SK-N-SH (cell line): ENCODE data around the gene CAPG. TPM values are rescaled to one million over a fixed set of nuclear protein-coding genes. Genes with fewer than 3 reads are reported as not detected.

ENCODE experiments used
- CTCF ChIA-PET: fragments of 300-600, 350-600 bp; formaldehyde crosslinking; extraction: SDS; loops from one replicate; lab custom pipeline; 2021; lab: Yijun Ruan, JAX
- POLR2A ChIA-PET: fragments of 350-600 bp; sonication (Branson Sonifier 250); formaldehyde crosslinking; extraction: SDS; loops from one replicate; lab custom pipeline; 2020; ENCODE audit warnings: antibody characterized with exemption, inconsistent platforms; lab: Yijun Ruan, JAX
- DNase-seq: peaks from one replicate; pipeline ENCODE4 v3.0.0; 2012
- H2AFZ ChIP-seq: fragments of 200-600 bp; sonication (generic); 2 replicates; pipeline ENCODE4 v1.8.1; 2016; ENCODE audit warnings: antibody characterized with exemption, mild to moderate bottlenecking, low read depth
- H3F3A ChIP-seq: fragments of 200-600 bp; sonication (generic); replicated peaks from 2 replicates; pipeline ENCODE3; 2016; ENCODE audit warnings: antibody characterized with exemption, mild to moderate bottlenecking; ENCODE audit not compliant: insufficient read depth
- H3K27ac ChIP-seq, 2 experiments: fragments of 200-500 bp in 1 of 2; fragments of 200-600 bp in 1 of 2; sonication (Bioruptor generic) in 1 of 2; sonication (generic), shearing (Covaris generic) in 1 of 2; 2 replicates each; pipeline versions ENCODE4 v1.5.1 to v1.6.1; 2014 to 2016; ENCODE audit warnings: low read depth in 2 of 2, inconsistent platforms in 1 of 2, low read length in 1 of 2, mild to moderate bottlenecking in 1 of 2, mixed read lengths in 1 of 2
- H3K27me3 ChIP-seq: fragments of 200-600 bp; sonication (generic), shearing (Covaris generic); 2 replicates; pipeline ENCODE4 v1.6.1; 2016; ENCODE audit warnings: mixed run types; ENCODE audit not compliant: insufficient read depth
- H3K36me3 ChIP-seq, 2 experiments: fragments of 200-500 bp in 1 of 2; fragments of 200-600 bp in 1 of 2; sonication (Bioruptor generic) in 1 of 2; sonication (generic) in 1 of 2; replicated peaks in 1 of 2; 2 replicates each; pipeline versions ENCODE3 to v1.5.1; 2014 to 2016; ENCODE audit warnings: low read length in 1 of 2, mild to moderate bottlenecking in 1 of 2; ENCODE audit not compliant: insufficient read depth in 2 of 2, control insufficient read depth in 1 of 2
- H3K4me1 ChIP-seq, 2 experiments: fragments of 200-500 bp in 1 of 2; fragments of 200-600 bp in 1 of 2; sonication (Bioruptor generic) in 1 of 2; sonication (generic), shearing (Covaris generic) in 1 of 2; 2 replicates each; pipeline versions ENCODE4 v1.5.1 to v1.6.1; 2014 to 2016; ENCODE audit warnings: low read depth in 1 of 2, low read length in 1 of 2, mixed run types in 1 of 2; ENCODE audit not compliant: insufficient read depth in 2 of 2, control insufficient read depth in 1 of 2
- H3K4me2 ChIP-seq: fragments of 200-600 bp; sonication (generic), shearing (Covaris generic); 2 replicates; pipeline ENCODE4 v1.6.1; 2017; ENCODE audit warnings: mixed run types
- H3K4me3 ChIP-seq, 2 experiments: fragments of 200-500 bp in 1 of 2; fragments of 200-600 bp in 1 of 2; sonication (Bioruptor generic) in 1 of 2; sonication (generic), shearing (Covaris generic) in 1 of 2; 2 replicates each; pipeline versions ENCODE4 v1.5.1 to v1.8.1; 2014 to 2016; ENCODE audit warnings: low read depth in 2 of 2, inconsistent platforms in 1 of 2, low read length in 1 of 2, mild to moderate bottlenecking in 1 of 2, mixed read lengths in 1 of 2, moderate library complexity in 1 of 2
- H3K79me2 ChIP-seq: fragments of 200-600 bp; sonication (generic); 2 replicates; pipeline ENCODE4 v1.8.1; 2017; ENCODE audit warnings: mild to moderate bottlenecking; ENCODE audit not compliant: insufficient read depth
- H3K9ac ChIP-seq: fragments of 200-600 bp; sonication (generic); 2 replicates; pipeline ENCODE4 v1.6.1; 2017; ENCODE audit warnings: mixed run types
- H3K9me2 ChIP-seq: fragments of 200-600 bp; sonication (generic); 2 replicates; pipeline ENCODE4 v1.6.1; 2017; ENCODE audit warnings: mixed run types
- H3K9me3 ChIP-seq: fragments of 200-600 bp; sonication (generic); 2 replicates; pipeline ENCODE4 v1.6.1; 2017; ENCODE audit warnings: mixed run types, mild to moderate bottlenecking, moderate library complexity
- H4K20me1 ChIP-seq: fragments of 200-600 bp; sonication (generic); 2 replicates; pipeline ENCODE4 v1.6.1; 2017; ENCODE audit warnings: mild to moderate bottlenecking, mixed run types; ENCODE audit not compliant: insufficient read depth
- CHD2 ChIP-seq: fragments of 150-350 bp; IDR thresholded peaks from 2 replicates; pipeline ENCODE4 v1.6.1; 2018; ENCODE audit warnings: low read length; ENCODE audit not compliant: partially characterized antibody
- CTCF ChIP-seq: fragments of 200-600 bp; sonication (generic); IDR thresholded peaks from 2 replicates; pipeline ENCODE4 v1.6.1; 2017; ENCODE audit warnings: antibody characterized with exemption, mild to moderate bottlenecking, moderate library complexity
- EP300 ChIP-seq, 2 experiments: IDR thresholded peaks; 2 replicates each; pipeline versions ENCODE4 v1.4.0 to v1.6.1; 2012; ENCODE audit warnings: borderline replicate concordance in 1 of 2, low read depth in 1 of 2, low read length in 1 of 2
- EZH2phosphoT487 ChIP-seq: fragments of 200-600 bp; sonication (generic); IDR thresholded peaks from 2 replicates; pipeline ENCODE4 v1.6.1; 2017; ENCODE audit warnings: low read depth, mixed run types, mild to moderate bottlenecking, antibody characterized with exemption, moderate library complexity, borderline replicate concordance
- FOSL2 ChIP-seq: IDR thresholded peaks from 2 replicates; pipeline ENCODE4 v1.4.0; 2012; ENCODE audit warnings: low read depth, mild to moderate bottlenecking, moderate library complexity, borderline replicate concordance
- FOXM1 ChIP-seq: IDR thresholded peaks from 2 replicates; pipeline ENCODE4 v1.4.0; 2012; ENCODE audit warnings: low read depth, mild to moderate bottlenecking
- GATA2 ChIP-seq: sonication (generic); formaldehyde crosslinking; IDR thresholded peaks from 2 replicates; pipeline ENCODE4 v1.5.0; 2020; ENCODE audit warnings: mild to moderate bottlenecking, missing genetic modification reagents
- MXI1 ChIP-seq: IDR thresholded peaks from 2 replicates; pipeline ENCODE4 v1.6.1; 2012; ENCODE audit warnings: mild to moderate bottlenecking, low read depth, low read length, improper control_type of control experiment
- NFIC ChIP-seq: IDR thresholded peaks from 2 replicates; pipeline ENCODE4 v1.4.0; 2012; ENCODE audit warnings: borderline replicate concordance
- PBX3 ChIP-seq: IDR thresholded peaks from 2 replicates; pipeline ENCODE4; 2012
- POLR2AphosphoS5 ChIP-seq: IDR thresholded peaks from 2 replicates; pipeline ENCODE4 v1.6.1; 2012; ENCODE audit warnings: low read depth, low read length
- RAD21 ChIP-seq: IDR thresholded peaks from 2 replicates; pipeline ENCODE4 v1.6.1; 2012; ENCODE audit warnings: mild to moderate bottlenecking, low read length
- SIN3A ChIP-seq: IDR thresholded peaks from 2 replicates; pipeline ENCODE4 v1.6.1; 2012; ENCODE audit warnings: low read depth, mild to moderate bottlenecking, low read length, moderate library complexity, borderline replicate concordance
- TCF12 ChIP-seq: IDR thresholded peaks from 2 replicates; pipeline ENCODE4 v1.4.0; 2012
- TEAD4 ChIP-seq: IDR thresholded peaks from 2 replicates; pipeline ENCODE4 v1.4.0; 2012; ENCODE audit warnings: mild to moderate bottlenecking, borderline replicate concordance; ENCODE audit not compliant: insufficient read depth
- USF1 ChIP-seq: IDR thresholded peaks from 2 replicates; pipeline ENCODE4 v1.4.0; 2012; ENCODE audit warnings: low read depth, borderline replicate concordance
- YY1 ChIP-seq: IDR thresholded peaks from 2 replicates; pipeline ENCODE4 v1.4.0; 2012; ENCODE audit warnings: low read depth, mild to moderate bottlenecking
- polyA plus RNA-seq, 3 experiments: library from polyadenylated mRNA; depleted of rRNA; stranded (reverse); fragments of >200 nt; gene quantifications; 2 replicates each; pipeline ENCODE4 v1.2.3, GENCODE V29; 2012
- TF ChIP-seq, protein P1 (sequence below): IDR thresholded peaks from 2 replicates; pipeline ENCODE4 v1.4.0; 2012; ENCODE audit warnings: low read depth
- TF ChIP-seq, protein P2 (sequence below): fragments of 150-350 bp; IDR thresholded peaks from 2 replicates; pipeline ENCODE4 v1.6.1; 2017; ENCODE audit warnings: antibody characterized with exemption, low read length, low read depth, borderline replicate concordance
- TF ChIP-seq, protein P3 (sequence below): fragments of 150-350 bp; IDR thresholded peaks from 2 replicates; pipeline ENCODE4 v1.6.1; 2016; ENCODE audit warnings: mild to moderate bottlenecking, low read depth, low read length

The CAPG gene
- polyA plus RNA-seq, 1 of the 3 experiments (the other 2 are of a cell fraction): 1.2 TPM

GRCh38 chr2:85368921-85369320, 41.2 kb downstream of the CAPG start:
- Histone ChIP-seq H3K79me2 (no peaks in the 10 kb centered on the region), H3K4me3 (no peak overlapping the region), H3K27ac (no peak overlapping the region), H3K27me3 (no peaks in the 10 kb centered on the region), H3K9ac (no peak overlapping the region), H2AFZ (no peak overlapping the region), H3K9me2 (no peaks in the 10 kb centered on the region), H3F3A (no peaks in the 10 kb centered on the region), H3K9me3 (no peaks in the 10 kb centered on the region), H4K20me1 (no peaks in the 10 kb centered on the region), H3K4me2 (no peak overlapping the region), H3K36me3 (peaks cover 0 to 16% of the 10 kb centered on the region in 2 experiments)
- CTCF ChIA-PET: interaction anchor here (0.5 to 1.3 kb wide), 2 partner anchors 15 to 29 kb away, joined by 3 read pairs; no protein-coding TSS in a partner anchor
- no peak for DNase-seq
- TF ChIP-seq PBX3 (no peak), EP300 (IDR thresholded peaks at IDR 0.05; ENCODE audit: borderline replicate concordance in 1 of 2, low read depth in 1 of 2, low read length in 1 of 2) (no peak), FOSL2 (no peak), TEAD4 (no peak), NFIC (no peak), USF1 (no peak), FOXM1 (no peak), GATA2 (CRISPR knock-in tag) (no peak), CTCF (no peak), EZH2phosphoT487 (no peak), MXI1 (no peak), SIN3A (no peak), CHD2 (no peak), YY1 (no peak), POLR2AphosphoS5 (no peak), RAD21 (no peak), TCF12 (no peak)
- TF ChIP-seq, protein P1, sequence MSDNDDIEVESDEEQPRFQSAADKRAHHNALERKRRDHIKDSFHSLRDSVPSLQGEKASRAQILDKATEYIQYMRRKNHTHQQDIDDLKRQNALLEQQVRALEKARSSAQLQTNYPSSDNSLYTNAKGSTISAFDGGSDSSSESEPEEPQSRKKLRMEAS: no peak
- TF ChIP-seq, protein P2, sequence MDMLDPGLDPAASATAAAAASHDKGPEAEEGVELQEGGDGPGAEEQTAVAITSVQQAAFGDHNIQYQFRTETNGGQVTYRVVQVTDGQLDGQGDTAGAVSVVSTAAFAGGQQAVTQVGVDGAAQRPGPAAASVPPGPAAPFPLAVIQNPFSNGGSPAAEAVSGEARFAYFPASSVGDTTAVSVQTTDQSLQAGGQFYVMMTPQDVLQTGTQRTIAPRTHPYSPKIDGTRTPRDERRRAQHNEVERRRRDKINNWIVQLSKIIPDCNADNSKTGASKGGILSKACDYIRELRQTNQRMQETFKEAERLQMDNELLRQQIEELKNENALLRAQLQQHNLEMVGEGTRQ: no peak
- TF ChIP-seq, protein P3, sequence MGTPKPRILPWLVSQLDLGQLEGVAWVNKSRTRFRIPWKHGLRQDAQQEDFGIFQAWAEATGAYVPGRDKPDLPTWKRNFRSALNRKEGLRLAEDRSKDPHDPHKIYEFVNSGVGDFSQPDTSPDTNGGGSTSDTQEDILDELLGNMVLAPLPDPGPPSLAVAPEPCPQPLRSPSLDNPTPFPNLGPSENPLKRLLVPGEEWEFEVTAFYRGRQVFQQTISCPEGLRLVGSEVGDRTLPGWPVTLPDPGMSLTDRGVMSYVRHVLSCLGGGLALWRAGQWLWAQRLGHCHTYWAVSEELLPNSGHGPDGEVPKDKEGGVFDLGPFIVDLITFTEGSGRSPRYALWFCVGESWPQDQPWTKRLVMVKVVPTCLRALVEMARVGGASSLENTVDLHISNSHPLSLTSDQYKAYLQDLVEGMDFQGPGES: no peak
- TF ChIP-seq, all 33 proteins: peak for 0
- POLR2A ChIA-PET: no interaction called here
- no peaks in the 10 kb centered on the region for H3K4me1 ChIP-seq
